Stimulated activated CD4-positive, alpha-beta T cell treated with anti-CD3 and anti-CD28 coated beads, TNF-alpha, amount 100 ng/mL, for 48 hours (primary cell): ENCODE measurements around the gene GPT2.

Source experiments
- DNase-seq, 3 donors: peaks; one replicate each; pipeline ENCODE4 v3.0.0-alpha.2; 2020; ENCODE audit warnings: low read depth in 3 of 3

GPT2 gene

DNA sequence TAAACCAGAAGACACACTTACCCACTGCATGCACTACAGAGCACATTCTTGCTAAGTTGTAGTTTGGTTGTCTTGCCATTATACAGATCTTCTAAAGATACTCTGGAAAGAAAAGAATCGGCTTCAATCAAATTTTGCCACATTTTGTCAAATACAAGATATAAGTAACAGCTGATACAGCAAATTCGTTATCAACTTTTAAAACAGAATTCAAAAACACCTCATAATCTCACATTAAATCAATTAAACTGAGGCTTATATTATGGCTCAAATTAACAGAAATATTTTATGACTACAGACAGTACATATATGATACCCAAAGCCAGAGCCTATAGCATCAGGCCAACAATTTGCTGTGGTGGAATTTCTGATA lies 83.9 kb downstream of the GPT2 start:
- no peak for DNase-seq

DNA sequence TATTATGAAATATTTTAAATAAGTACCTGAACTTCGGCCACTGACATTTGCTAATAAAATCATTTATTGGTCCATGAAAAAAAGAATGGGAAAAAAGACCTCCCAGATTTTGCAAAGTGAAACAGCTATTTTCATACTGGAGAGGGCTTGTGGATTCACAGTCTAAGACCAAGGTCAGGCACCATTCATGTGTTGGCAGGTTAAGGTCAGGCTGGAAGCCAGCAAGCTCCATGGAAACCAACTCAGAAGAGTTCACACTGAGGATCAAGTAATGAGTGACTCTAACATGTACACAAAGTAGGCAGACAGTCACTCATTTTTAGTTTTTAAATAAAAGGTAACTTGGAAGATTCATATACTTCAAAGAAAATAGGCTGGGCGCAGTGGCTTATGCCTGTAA lies 85.9 kb downstream of the GPT2 start:
- DNase-seq, result no peak

GRCh38 chr16:46971271-46971670 lies 87.1 kb downstream of the GPT2 start:
- no peak for DNase-seq

- DNase-seq, result no peak
These were observed 88.5 kb downstream of the GPT2 start for GRCh38 chr16:46972429-46973206.

GRCh38 chr16:46973207-46973995 lies 89.2 kb downstream of the GPT2 start, which contains the start of gene DNAJA2:
TSS of gene DNAJA2 (minus strand) at chr16:46973674. CDS start at chr16:46973572, 102 bp downstream.
- DNase-seq, result peak; percentile 82 to 95 (median 88)

GRCh38 chr16:46973996-46974324 lies 89.8 kb downstream of the GPT2 start:
- DNase-seq, result no peak

DNA sequence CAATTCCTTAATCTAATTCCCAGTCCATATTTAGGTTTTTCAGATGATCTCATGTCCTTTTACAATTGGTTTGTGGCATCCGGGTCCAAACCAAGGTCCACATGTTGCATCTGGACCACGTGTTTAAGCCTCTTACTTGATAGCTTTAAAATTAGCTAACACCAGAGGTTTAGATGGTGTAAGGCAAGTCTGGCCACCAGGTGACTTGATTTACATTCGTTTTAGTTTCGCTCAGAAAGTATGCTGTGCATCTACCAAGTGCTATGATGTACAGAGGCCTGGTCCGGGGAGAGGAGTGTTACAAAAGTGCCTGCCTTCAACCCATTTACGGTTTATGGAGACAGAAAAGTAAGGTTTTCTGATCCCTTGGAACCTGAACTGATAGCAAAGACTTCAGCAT lies 90.2 kb downstream of the GPT2 start:
- DNase-seq, result no peak

- DNase-seq, result no peak
These were observed 91.0 kb downstream of the GPT2 start for GRCh38 chr16:46975165-46975564.

DNA sequence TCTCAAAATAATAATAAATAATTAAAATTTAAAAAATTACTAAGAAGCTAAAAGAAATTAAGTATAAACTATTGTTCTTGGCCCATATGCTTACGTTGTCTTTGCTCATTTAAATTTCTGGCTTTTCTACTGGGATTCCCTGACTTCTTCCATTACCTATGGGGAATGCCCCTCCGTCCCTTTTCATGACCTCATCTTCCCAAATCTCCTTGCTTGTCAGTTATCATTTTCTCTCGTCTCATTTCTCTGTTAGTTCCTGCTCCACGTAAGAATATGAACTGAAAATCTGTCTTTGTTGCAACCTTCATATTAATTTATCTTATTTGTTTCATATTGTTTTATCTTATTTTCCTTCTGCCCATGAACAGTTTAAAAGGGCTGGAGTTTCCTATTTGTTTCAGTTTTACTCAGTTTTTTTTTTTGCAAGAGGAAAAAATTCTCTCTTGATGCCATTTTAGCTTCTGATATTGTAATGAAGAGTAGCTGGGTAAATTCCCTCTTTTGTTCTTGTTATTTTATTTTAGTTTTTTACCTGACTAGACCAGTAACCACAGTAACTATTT lies 91.8 kb downstream of the GPT2 start:
- no peak for DNase-seq

GRCh38 chr16:46976550-46976949 lies 92.4 kb downstream of the GPT2 start:
- no peak for DNase-seq
